ENCODE results near the gene MIPOL1.
"Not testable (repeated sequence)": the region's sequence is repeated elsewhere in the genome, so short reads cannot be mapped to it uniquely, and the experiment has no call there.

MIPOL1 gene

DNA sequence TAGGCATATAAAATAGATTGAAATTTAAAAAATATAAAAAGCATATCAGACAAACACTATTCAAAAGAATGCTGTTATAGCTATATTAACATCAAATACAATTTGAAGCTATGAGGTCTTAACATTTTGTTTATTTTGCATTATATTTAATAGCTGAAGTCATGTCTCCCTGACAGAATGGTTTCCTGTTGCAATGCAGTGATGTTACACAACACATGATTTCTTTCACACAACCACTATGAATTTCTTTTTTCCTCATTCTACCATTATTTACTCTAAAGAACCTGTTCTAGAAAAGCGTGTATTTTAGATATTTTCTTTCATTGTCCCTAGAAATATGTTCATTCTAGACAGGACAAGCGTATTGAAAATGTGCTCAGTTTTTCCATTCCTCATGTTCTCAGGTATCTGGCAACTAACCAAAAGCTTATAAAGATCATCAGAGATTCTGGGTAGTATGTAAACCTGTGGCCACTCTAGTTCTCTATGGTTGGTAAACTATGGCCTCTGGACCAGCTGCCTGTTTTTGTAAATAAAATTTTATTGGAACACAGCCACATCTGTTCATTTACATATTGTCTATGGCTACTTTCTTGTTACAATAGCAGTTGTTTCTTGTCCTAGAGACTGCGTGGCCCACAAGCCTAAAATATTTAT is 213.5 kb downstream of the MIPOL1 start:
- no peak for DNase-seq

DNA sequence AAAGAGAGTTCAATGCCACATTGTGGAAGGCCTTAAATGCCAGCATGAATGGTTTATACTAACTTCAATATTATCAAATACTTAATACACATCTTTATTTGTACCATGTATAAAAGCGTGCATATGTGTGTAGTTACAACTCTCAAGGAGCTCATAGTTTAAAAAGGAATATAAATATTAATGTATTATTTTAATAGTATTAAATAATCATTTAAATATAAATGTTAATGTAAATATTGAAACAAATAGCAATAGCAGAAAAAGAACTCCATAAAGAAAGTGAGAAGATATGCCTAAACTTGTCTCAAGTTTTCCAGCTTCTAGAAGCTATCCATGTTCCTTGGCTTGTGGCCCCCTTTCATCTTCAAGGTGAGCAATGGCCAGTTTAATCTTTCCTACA is 215.3 kb downstream of the MIPOL1 start:
- DNase-seq = no peak

DNA sequence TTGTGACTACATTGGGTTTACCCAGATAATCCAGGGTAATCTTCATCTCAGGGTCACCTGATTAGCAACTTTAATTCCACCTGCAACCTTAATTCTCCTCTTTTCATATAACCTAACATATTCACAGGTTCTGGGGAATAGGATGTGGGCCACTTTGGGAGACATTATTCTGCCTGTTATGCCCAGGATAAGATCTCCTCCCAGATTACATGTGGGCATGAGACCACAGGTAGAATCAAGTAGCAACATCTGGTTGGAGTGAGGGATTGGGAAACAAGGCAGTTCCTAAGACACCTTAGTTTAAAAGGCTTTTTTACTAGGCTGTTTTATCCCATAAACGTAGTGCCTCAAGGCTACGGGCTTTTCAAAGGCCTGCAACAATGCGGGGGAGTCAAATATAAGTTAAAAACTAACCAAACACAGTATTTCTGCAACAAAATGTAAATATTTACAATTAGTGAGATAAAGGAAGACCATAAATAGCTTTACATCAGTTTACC is 215.8 kb downstream of the MIPOL1 start:
- no peak for DNase-seq

DNA sequence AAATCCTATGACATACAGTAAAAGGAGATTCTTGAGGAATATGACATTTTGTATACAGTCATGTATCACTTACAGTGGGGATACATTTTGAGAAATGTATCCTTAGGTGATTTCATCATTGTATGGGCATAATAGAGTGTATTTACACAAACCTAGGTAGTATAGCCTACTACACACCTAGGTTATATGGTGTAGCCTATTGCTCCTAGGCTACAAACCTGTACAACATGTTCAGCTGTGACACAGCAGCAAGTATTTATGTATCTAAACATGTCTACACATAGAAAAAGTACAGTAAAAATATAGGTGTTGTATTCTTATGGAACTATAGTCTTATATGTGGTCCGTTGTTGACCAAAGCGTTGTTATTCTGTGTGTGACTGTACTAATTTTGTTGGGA is 218.5 kb downstream of the MIPOL1 start:
- DNase-seq = no peak

DNA sequence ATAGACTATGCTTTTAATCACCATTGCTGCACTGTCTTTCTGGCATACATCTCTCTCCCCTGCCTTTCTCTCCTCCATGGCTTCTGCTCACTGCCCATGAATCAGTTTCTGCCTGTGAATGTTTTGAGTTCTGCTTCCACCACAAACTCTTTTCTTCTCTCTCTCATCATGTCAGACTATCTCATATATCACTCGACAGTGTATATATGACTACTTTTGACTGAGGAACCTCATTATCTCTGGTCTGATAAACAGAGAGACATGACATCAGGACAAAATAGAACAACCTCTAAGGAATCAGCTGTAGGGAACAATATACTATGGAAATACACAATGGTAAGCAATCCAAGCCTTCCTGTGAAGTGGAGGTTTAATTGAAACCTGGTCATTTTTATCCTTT is 219.4 kb downstream of the MIPOL1 start:
- DNase-seq = no peak

DNA sequence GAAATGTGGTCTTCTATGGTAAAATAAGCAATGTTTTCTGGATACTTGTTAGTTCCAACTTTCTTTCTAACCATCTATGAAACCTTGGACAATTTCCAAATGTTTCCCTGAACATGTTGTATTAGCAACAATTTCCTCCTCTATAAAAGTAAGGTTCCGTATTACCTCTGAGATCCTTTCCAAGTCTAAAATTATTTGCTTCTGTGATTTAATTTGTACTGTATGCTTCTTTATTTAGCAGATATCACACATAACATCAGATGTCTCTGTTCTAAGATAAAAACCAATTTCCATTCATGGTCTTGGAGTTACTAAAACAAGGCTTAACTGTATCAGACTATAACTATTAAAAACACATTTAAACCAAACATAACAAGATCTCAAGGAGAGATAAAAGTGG is 220.1 kb downstream of the MIPOL1 start:
- no peak for DNase-seq

DNA sequence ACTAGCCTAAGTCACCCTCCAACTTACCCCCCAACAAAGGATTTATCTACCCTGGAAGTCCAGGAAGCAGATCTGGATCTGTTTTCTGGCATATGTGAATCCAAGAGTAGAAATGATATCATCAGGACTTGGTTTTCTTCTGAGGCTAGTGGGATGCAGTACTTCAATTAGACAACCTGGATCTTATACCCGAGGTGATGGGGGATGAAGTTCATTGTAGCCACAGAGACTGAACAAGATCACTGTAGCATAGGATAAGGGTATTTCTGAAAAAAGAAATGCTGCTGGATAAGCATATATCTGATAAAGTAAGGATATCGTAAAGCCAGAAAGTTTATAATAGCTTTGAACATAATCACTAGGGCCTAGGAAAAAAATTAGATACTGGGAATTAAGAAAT is 222.9 kb downstream of the MIPOL1 start:
- DNase-seq = no peak

DNA sequence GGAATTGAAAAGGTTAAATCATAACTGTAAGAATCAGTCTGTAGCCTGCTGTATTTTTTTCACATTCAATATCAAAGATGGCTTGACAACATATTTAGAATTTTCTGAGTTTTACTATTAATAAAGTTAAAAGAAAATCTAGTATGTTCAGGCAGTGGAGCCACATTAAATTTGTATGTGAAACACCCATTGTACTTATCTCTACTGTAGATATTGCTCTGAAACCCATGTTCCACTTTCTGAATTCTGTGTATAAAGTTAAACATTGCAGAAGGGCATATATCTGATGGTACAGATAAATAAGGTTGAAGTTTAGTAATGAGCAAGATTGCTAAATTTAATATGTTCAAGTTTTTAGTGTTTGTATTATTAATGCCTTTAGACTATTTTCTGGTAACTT is 224.6 kb downstream of the MIPOL1 start:
- DNase-seq = no peak

DNA sequence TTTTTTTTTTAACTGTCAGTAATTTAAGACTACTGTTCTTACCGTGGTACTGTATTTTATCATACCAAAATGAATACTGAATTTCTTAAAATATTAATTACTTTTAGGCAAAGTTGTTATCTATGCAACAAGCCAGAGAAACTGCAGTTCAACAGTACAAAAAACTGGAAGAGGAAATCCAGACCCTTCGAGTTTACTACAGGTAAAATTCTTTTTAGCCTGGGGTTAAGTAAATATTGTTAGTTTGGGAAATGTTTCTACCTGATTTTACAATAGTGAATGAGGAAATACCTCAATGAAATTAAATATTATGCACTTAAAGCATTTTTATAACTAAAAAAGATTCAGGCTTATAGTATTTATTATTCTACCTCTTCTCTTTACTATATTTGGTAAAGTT is 225.0 kb downstream of the MIPOL1 start:
- DNase-seq = no peak

DNA sequence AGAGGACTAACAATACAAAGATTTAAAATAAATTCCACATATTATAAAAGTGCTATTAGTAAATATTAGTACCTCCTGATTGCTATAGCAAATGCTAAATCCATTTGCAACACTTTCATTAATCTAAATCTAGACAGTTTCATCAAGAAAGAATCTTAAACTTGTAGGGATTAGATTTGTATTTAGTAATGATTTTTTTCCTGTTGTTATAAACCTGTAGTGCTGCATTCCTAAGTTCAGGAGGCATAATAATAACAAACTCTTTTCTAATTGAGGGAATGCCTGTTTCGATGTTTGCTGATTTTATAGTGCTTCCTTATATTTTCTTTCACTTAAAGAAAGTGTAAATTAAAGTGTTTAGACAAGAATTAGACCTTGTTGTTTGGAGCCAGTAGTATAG is 231.2 kb downstream of the MIPOL1 start:
- no peak for DNase-seq

DNA sequence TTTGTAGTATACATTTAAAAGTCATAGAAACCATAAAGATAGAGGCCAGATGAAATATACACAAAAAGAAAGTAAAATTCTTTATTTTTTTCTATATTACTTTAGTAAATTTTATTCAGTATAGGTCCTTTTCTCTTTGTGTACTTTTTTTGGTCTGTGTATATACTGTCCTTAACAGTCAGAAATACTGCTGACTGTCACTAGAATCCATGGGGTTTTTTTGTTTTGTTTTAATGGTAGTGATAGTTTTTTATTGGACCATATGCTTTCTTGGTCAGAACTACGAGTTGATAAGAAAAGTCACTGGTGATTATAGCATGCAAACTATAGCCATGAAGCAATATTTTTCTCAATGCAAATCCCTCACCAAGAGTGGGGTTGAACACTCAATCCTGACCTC is 231.9 kb downstream of the MIPOL1 start:
- DNase-seq = no peak

DNA sequence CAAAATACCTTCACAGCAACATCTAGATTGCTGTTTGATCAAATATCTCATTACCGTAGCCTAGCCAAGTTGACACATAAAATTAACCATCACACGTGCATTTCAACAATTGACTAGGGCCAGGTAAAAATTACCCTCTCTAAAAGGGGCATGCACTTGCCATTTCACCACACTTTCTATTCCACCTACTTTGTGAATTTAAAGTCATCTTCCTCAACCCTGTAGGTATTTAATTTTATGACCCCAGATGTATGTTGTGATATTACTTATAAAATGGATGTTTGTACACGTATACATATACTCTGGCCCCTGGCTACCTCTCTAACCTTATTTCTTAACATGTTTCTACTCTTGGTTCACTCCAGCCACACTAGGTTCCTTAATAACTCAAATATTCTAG is 237.1 kb downstream of the MIPOL1 start:
- DNase-seq = no peak

DNA sequence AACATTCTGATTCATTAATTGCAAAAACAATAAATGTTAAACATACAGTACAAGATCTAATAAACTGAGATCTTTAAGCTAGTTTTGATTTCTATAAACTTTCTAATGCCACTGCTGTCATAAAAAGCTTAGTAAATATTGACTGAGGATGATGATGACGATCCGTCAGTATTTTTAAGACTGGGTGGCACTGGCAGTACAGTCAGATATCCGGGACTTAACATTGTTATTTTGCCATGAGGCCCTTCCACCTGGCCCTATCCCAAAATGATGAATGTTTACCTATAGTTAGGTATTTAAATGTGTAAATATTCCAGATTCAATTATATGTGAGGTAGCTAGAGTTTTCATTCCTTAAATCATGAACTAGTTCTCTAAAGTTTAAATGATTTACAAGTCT is 238.8 kb downstream of the MIPOL1 start:
- DNase-seq = no peak

DNA sequence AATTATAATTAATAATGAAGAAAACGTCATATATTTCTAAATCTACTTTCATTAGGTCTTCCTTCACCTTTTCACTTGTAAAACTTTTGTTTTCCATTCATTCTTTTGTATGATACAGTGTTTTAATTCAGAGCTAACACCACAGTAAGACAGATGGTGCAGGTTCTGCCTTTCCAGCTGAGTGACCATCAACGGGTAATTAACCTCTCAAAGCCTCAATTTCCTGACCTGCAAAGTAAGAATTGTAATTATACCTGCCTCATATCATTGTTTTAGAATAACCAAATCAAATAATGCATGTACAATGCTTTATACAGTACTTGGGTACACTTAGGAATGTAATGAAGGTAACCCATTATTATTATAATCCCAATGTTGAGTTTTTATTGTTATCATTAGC is 239.8 kb downstream of the MIPOL1 start:
- no peak for DNase-seq

DNA sequence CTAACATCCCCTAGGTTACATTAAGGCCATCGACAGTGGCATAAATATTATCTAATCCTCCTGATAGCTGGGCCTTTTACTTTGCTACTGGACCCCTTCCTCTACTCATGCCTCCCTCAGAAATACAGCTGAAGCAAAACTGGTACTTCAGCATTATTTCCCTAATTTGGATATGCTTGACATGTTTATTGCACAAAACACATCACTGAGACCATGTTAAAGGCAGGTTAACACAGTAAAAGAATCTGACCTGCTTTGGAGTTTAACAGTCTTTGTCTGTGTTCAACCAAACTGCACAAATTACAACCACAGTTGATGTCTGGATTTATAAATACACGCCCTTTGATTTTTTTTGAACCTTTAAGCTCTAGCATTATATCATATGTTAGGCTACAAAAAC is 240.7 kb downstream of the MIPOL1 start:
- DNase-seq = no peak

DNA sequence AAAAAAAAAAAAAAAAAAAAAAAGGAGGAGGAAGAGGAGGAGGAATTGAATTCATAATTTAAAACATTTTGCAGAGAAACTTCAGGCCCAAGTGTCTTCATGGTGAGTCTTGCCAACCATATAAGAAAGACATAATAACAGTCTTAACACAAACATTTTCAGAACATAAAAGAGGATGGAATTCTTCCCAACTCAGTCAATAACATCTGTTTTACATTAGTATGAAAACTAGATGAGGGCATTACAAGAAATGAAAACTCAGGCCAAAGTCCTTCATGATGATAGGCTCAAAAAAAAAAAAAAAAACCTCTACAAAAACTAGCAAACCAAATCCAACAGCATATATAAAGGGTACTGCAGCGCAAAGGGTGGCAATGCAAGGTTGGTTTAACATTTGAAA is 245.7 kb downstream of the MIPOL1 start:
- DNase-seq = no peak

DNA sequence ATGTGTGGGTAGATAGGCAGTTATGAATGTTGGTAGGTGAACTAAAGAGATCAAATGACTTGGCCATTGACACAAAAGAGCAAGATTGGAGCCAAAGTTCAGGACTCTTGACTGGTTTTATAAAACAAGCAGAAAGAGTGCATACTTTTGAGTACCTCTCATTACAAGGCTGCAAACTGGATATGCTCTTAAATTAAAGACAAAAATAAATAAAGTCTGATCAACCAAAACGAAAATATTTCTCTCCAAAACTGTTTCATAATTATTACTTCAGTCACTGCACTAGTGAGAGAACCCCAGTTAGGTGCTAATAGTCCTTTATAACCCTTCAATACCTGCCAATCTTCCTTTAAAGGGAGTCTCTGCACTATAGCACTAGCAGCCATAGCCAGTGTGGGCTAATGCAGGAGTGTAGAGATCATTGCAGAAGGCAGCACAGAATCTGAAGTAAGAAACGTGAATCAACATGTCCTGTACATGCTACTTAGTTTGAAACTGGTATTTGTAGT is 250.2 kb downstream of the MIPOL1 start:
- DNase-seq = no peak

DNA sequence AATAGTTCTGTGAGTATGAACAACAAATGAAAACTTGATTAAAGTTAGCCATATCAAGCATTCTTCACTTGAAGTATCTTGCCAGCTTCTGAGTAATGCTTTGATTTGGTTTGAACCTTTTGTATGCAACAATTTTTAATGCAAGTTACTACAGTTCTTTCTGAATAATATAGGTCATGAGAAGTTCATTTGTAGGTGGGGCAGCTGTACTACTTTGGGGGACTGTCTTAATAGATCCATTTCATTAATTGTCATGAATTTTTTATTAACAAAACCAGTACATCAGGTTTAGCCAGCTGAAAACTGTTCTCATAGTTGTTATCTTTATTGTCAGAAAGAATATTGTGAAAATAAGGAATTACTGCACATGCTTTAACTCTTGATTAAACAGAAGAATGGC is 254.6 kb downstream of the MIPOL1 start:
- no peak for DNase-seq

DNA sequence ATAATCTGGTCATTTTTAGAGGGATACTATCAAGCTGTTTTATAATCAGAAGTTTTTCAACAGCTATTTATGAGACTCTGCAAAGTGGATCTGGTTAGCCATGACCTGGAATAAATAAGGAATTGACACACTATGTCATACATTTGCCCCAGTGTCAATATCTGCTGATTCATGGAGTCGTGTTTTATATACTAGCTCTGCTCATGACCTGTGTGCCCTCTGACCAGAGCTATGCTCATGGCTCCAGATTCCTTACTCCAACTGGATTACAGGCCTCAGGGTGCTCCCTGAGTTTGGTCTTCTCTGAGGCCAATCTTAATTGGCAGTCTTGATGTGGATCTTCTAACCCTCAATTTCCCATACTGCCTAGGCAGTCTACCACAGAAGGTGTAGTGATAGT is 256.2 kb downstream of the MIPOL1 start:
- no peak for DNase-seq

DNA sequence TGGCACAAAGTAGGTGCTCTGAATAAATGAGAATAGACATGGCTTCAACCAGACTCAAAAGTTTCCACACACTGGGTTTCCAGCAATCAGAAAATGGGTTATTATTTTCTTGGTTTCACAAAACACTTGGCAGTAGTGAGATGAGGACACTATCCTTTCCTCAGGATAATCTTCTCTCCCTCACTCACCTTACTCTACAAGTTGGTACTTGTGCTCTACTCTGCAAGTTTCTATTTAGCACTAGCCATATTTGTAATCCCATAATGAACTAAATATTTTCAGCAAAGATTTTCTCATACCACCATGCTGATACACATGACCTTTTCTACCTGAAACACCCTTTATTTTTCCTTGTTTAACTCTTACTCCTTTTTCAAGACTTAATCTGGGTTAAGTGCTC is 259.6 kb downstream of the MIPOL1 start:
- no peak for DNase-seq

DNA sequence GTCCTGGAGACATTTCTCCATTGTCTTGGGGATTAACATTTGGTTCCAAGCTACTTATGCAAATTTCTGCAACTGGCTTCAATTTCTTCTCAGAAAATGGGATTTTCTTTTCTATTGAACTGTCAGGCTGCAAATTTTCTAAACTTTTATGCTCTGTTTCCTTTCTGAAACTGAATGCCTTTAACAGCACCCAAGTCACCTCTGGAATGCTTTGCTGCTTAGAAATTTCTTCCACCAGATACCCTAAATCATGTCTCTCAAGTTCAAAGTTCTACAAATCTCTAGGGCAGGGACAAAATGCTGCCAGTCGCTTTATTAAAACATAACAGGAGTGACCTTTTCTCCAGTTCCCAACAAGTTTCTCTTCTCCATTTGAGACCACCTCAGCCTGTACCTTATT is 264.7 kb downstream of the MIPOL1 start:
- DNase-seq = not testable (repeated sequence)

DNA sequence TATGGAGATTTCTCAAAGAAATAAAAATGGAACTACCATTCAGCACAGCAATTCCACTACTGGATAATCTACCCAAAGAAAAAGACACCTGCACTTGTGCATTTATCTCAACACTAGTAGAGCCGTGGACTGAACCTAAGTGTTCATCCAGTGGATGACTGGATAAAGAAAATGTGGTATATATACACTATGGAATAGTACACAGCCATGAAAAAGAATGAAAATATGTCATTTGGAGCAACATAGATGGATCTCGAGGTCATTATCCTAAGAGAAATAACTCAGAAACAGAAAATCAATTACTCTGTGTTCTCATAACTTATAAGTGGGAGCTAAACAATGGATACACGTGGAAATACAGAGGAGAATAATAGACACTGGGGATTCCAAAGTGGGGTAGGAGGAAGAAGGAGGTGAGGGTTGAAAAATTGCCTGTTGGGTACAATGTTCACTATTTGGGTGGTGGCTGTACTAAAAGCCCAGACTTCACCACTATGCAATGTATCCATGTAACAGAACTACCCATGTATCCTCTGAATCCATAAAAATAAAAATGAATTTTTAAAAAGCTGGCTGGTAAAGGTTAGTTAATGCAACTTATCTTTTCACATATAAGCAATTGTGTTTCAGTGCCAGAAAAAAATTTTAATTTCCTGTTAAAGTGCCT is 266.6 kb downstream of the MIPOL1 start:
- DNase-seq = no peak

DNA sequence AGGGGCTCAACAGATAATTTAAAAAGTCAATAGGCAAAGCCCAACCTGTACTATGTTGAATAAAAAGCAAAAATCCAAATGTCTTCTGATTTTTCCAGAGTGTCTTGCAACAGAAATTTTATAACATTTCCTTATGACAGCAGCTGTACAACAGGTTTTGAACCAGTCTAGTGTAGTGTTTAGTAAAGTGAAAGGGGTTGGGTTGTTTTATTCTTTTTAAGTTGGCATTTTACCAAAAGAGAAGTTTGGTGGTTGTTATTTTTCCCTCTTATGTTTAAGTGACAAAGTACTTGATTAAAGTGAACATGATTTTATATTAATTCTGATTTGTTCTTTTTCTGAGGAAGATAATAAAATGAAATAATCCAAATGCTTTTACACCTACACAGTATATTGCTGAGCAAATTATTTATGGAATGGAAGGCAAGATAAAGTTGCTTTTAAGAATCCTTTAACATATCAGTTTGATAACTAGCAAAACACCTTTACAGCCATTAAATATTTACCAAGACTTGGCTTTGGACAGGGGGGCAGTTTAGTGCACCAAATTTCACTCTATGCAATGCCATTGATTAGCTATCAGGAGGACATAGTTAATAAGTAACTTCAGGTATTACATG is 268.4 kb downstream of the MIPOL1 start:
- no peak for DNase-seq

DNA sequence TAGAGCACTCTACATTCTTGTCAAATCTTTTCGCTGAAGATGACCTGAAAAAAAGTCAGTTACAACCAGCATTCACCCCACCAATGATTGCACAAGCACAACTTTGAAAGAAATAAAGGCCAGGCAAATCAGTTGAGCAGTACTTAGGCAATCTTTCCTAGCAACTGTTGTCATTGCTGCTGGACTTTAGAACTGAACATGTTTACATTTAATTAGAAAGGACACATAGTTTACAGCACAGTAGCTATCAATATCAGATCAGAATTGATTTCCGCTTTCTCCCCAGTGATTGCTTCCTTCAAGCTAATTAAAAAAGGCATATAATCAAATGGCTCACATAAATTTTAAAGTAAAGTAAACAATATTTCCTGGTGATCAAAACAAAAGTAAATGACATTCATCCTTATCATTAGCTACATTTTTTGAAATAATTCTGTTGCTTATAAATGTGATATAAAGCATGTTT is 268.9 kb downstream of the MIPOL1 start:
- DNase-seq = no peak

All from stimulated activated CD4-positive, alpha-beta T cell treated with anti-CD3 and anti-CD28 coated beads, Interleukin-2, amount 100 ng/mL, for 48 hours (primary cell).